Left renal cortex interstitium (tissue), 4 donors: Measurements from ENCODE around the gene MRPL36. TPM values are rescaled to one million over a fixed set of nuclear protein-coding genes. Genes with fewer than 3 reads are reported as not detected.
"Not testable (repeated sequence)": the region's sequence is repeated elsewhere in the genome, so short reads cannot be mapped to it uniquely, and the experiment has no call there.

Experiments
- DNase-seq, 4 donors: peaks; one replicate each; pipeline ENCODE4 v3.0.0-alpha.2; 2013; ENCODE audit warnings: low read depth in 4 of 4, low spot score in 2 of 4, missing footprints in 1 of 4
- polyA plus RNA-seq, 4 donors: library from polyadenylated mRNA; unstranded; fragments of 120-200 nt; gene quantifications; one replicate each; pipeline ENCODE4 v1.2.1, GENCODE V29; 2013; ENCODE audit not compliant: insufficient read length in 4 of 4

MRPL36 gene
- polyA plus RNA-seq, 4 donors, result 35.1 to 54.9 (median 40.0) TPM

GRCh38 chr5:1817261-1818043 is 17.8 kb upstream of the MRPL36 start:
- no peak for DNase-seq

GRCh38 chr5:1816495-1817089 is 17.0 kb upstream of the MRPL36 start:
- not testable (repeated sequence) for DNase-seq

GRCh38 chr5:1815881-1816292 is 16.2 kb upstream of the MRPL36 start:
- no peak for DNase-seq

- DNase-seq, result no peak
Measured at GRCh38 chr5:1815071-1815786, 15.6 kb upstream of the MRPL36 start.

- no peak for DNase-seq
Measured at GRCh38 chr5:1814183-1815020, 14.8 kb upstream of the MRPL36 start.

GRCh38 chr5:1810581-1811101 is 11.0 kb upstream of the MRPL36 start:
- DNase-seq, result no peak

GRCh38 chr5:1809416-1810035 is 9.9 kb upstream of the MRPL36 start:
- DNase-seq, result no peak

GRCh38 chr5:1808439-1808838 is 8.8 kb upstream of the MRPL36 start:
- no peak for DNase-seq

- DNase-seq, result no peak
Measured at GRCh38 chr5:1807451-1808185, 8.0 kb upstream of the MRPL36 start.

- DNase-seq, result no peak
Measured at GRCh38 chr5:1806974-1807373, 7.3 kb upstream of the MRPL36 start.

- no peak for DNase-seq
Measured at GRCh38 chr5:1806199-1806598, 6.6 kb upstream of the MRPL36 start.

- no peak for DNase-seq
Measured at GRCh38 chr5:1805736-1806135, 6.1 kb upstream of the MRPL36 start.

GRCh38 chr5:1805326-1805725 is 5.7 kb upstream of the MRPL36 start:
- no peak for DNase-seq

- DNase-seq, result no peak
Measured at GRCh38 chr5:1804001-1804690, 4.5 kb upstream of the MRPL36 start.

GRCh38 chr5:1803192-1803591 is 3.6 kb upstream of the MRPL36 start:
- no peak for DNase-seq

- peak in 1 of 4 donors; percentile 11 for DNase-seq
Measured at GRCh38 chr5:1801967-1802295, 2.3 kb upstream of the MRPL36 start.

GRCh38 chr5:1801222-1801966 is 1.8 kb upstream of the MRPL36 start, which contains the start of gene NDUFS6:
TSS of gene NDUFS6 (plus strand) at chr5:1801407. CDS start at chr5:1801418, 11 bp downstream.
- DNase-seq, result peak in 2 of 4 donors; percentile 54 to 59
